Glomerular endothelial cell (primary cell): Measurements from ENCODE around the gene ATP11A. TPM values are rescaled to one million over a fixed set of nuclear protein-coding genes. Genes with fewer than 3 reads are reported as not detected.

ENCODE experiments used
- DNase-seq: peaks from one replicate; pipeline ENCODE4 v3.0.0-alpha.2; 2011; ENCODE audit warnings: low read depth, low spot score; ENCODE audit errors: extremely low read depth
- total RNA-seq: library from RNA; depleted of rRNA; stranded (reverse); fragments of >200 nt; gene quantifications from 2 replicates; pipeline ENCODE4 v1.2.3, GENCODE V29; 2015

The ATP11A gene
- 41.8 and 62.1 TPM in 2 replicates for total RNA-seq

DNA sequence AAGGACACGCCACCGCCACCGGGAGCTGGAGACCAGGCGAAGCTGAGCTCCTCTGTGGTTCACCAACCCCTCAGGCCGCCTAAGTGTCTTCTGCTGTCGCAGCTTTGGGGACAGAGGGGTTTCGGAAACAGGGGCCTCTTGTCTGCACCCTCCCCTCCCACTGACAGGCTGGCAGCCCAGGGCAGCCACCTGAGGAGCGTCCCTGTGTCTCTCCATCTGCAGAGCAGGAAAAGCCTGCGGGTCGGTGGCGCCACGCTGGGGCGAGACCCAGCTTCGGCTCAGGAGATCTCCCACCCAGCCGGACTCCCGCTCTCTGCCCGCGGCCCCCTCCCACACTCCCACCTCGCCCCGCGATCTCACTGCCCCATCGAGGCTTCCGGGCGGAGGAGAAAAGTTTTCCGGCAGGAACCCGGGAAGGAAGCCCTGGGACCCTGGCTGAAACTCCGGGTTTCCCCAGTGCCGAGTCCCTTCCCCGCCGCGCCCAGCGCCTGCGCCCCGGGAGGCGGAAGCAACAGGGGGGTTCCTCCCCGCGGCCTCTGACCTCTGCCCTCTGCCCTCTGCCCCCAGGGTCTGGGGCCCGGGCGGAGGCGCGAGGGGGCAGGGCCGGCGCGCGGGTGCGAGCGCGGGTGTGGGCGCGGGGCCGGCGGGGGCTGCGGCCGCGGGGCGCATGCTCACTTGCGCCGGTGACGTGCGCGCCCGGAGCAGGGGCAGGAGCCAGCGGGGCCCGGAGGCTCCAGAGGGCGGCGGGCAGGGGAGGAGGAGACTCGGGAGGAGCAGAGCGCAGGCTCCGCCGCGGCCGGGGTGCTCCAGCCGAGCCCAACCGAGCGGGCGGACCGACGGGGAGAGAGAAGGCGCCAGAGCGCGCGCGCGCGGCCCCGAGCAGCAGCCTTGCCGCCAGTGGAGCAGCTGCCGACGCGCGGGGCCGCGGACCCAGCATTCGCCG is at the start of gene ATP11A:
Gene ATP11A (plus strand): TSS at position 736 of the 943 bp plus-strand sequence. CDS start 379 bp downstream, outside the sequence.
- DNase-seq = no peak

DNA sequence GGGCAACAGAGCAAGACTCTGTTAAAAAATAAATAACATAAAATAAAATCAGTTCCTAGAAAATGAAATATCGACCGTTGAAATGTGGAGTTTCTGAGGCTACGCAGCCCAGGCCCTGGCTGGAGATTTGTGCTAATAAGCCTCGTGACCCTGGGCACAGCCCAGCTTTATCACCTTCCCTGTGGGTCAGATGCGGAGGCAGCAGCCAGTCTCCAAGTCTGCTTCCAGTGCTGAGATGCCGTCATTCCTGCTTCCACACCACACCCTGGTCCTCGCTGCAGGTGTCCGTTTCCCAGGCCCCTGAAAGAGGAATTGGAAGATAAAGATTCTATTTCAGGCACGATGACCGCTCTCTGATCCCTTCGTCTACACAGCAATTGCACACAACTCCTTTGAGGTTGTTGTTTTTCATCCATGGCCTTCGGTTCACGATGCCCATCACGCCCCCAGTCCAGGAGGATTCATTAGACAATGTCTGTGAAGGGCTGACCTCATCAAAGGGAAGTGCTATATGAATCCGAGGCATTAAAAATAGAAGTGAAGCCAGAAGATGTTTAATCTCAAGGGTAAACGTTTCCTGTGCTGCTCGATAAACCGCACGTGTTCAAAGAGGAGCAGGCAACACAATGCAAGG is 48.3 kb upstream of the ATP11A start:
- no peak for DNase-seq

DNA sequence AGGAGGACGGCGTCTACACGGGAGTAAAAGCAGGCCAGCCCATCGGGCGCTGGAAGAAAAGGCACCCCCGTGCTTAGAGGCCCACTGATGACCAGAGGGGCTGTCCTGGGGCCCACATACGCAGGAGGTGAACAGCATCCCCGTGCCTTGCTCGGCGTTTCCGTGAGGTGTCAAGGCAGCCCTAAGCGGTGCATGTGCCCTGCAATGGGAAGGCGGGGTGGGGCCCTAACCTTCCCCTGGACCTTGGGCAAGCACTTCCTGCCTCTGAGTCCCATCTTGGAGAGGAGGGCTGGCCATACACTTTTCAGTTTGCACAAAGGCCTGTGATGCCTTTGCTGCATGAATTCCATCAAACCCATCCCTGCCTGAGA is 47.8 kb upstream of the ATP11A start:
- no peak for DNase-seq

DNA sequence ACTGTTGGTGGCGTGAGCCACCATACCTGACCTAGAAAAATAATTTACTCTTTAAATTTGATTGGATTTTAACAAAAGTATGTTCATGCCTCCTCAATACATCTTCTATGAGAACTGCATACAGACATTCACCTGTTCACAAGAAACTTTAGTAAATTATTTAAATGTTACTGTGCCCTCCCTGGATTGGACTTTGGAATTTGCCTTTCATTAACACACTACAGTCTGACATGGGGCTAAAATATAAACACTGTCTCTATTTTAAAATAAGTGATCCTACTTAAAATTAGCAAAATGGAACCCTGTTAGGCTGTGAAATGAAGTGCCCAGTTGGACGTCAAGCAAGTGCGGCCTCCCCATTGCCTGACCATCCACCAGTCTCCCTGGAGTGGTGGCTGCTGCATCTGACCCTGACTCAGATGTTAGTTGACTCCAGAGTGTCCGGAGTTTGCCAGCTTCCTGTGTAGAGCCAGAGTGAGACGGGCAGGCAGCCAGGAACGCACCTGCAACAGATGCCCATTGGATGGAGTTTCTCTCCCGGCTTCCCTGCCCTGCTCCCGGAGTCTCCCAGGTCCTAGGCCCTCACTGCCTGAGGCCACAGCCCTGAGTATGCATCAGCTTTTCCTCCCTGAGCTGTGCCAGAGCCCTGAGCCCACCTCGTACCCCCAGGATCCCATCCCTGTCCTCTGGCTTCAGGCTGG is 45.9 kb upstream of the ATP11A start:
- no peak for DNase-seq

DNA sequence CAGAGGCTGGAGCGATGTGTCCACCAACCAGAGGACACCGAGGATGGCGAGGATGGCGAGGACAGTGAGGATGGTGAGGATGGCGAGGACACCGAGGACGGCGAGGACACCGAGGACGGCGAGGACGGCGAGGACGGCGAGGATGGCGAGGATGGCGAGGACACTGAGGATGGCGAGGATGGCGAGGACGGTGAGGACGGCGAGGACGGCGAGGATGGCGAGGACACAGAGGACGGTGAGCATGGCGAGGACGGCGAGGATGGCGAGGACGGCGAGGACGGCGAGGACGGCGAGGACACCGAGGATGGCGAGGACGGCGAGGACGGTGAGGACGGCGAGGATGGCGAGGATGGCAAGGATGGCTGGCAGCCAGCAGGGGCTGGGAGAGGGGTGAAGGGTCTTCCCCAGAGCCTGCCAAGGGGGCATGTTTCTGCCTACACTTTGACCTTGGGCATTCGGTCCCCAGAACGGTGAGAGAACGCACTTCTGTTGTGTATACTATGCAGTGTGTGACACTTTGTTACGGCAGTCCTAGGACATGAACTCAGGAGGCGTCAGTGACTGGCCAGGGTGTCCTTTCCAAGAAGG is 44.4 kb upstream of the ATP11A start:
- DNase-seq = no peak

DNA sequence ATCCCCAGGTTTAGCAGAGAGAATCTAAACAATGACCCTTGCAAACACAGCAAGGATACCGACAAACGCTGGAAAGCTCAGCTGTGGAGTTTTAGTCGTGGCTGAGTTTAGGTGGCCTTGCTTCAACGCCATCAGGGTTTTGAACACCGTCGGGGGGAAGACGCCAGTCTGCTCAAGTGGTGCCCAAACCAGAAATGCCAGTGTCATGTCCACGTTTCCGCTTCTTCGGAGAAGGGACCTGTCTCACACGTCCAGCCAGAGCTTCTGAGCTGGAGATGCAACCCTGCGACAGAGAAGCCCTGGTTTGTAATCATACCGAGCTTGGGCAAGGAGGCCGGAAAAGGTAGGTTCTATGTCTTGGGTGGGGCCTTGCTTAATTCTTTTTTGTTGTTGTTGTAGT is 42.6 kb upstream of the ATP11A start:
- DNase-seq = no peak

DNA sequence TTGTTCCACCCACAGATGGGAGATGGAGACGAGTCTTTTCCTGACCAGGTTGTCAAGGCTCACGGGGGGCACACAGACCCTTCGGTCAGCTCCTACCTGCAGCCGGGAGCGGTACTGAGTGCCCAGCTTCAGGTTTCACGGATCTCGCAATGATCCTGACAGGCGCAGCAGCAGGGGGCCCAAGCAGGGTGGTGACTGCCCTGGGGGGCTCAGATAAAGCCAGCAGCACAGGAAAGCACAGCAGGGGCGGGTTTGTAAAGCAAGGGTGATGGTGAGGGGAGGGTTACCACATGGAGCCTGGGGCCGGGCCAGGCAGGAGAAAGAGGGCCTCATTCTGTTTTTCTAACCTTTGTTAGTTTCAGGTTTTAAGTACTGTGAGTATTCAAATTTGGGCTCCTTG is 41.7 kb upstream of the ATP11A start:
- no peak for DNase-seq

DNA sequence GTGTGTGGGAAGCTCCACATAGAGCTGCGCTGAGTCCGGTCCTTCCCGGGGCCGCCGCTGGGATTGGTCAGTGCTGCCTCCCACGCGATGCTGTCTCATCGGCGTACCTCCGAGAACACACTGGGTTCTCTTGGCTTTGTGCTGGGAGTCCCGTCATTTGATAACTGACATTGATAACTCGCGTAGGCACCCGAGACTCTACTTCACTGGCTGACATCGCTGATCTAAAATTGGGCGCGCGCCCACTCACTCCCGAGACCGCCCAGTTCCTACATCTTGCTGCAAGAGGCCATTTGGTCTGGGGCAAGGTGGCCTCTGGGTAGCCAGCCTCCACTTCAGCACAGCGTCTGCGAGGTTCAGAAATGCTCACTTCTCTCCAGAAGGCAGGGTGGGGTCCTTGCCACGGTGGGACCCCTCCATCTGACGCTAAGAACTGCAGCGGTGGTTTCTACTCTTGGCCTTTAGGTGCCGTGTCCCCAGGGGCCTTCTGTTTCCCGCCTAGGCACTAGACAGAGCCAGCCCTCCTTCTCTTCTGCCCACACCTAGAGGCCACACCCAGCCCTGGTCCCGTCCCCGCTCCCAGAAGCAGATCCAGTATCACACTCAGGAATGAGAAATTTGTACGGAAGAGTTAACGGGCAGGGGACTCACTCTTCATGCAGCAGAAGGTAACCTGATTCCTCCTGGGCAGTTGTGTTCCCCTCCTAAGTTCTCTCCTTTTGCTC is 40.7 kb upstream of the ATP11A start:
- no peak for DNase-seq

DNA sequence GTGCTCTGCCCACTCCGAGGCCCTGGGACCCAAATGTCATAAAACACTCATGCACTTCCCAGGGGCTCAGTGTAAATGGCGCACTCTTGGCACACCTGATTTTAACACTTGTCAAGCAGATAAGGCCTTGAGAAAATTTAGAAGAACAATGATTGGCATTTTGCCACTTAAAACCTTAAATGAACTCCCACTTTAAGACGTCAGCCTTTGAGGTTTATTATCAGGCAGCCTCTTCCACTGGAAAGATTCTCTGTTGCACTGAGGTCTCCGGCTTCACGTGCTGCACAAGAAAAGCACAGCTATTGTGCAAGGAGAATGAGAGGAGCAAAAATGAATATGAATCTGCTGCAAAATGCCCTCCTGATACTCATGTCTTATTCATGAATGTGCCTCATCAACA is 38.5 kb upstream of the ATP11A start:
- peak; percentile 14 for DNase-seq

DNA sequence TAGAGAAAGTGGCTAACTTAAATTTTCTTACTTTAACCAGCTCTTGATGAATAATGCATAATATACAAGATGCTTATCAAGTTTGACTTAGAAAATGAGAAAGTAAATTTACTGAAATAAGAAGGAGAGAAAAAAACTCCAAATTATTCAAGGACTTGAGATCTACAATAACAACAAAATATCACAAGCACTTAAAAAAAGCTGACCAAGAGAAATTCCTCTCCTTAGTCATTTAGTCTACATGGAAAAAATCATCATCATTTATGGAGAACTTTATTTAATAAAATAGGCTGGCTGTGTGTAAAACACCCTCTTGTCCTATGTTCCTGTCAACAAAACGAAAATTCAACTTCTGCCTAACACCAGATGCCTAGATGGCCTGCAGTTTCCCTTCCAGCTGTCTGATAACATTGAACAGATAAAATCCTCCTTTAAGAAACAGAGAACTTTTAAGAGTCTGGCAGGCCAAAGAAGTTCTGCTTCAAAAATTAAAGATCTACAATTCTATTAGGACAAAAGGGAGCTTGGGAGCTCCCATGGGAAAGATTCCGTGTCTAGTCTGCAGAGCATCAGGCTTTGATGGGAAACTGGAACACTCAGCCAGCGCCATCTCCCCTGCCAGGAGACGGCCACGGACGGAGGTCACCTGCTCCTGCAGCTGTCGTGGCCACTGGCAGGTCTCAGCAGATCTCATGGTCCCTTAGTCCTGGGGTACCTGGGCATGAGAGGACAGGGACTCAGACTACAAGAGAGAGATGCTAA is 37.9 kb upstream of the ATP11A start:
- no peak for DNase-seq

DNA sequence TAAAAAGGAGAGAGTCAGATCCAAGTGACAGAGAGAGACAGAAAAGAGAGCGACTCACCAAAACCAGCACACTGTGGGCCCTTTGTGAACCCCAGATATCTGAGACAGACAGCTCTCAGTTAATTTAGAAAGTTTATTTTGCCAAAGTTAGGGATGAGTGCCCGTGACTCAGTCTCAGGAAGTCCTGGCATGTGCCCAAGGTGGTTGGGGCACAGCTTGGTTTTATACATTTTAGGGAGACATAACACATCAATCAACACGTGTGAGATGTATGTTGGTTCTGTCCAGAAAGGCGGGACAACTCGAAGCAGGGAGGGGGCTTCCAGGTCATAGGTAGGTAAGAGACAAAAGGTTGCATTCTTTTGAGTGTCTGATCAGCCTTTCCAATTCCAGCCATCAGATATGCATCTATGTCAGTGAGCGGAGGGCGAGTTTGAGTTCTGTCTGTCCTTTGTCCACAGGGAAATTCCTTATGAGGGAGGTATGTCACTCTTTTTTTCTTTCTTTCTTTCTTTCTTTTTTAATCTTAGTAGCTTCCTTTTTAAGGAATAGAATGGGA is 37.2 kb upstream of the ATP11A start:
- DNase-seq = no peak

DNA sequence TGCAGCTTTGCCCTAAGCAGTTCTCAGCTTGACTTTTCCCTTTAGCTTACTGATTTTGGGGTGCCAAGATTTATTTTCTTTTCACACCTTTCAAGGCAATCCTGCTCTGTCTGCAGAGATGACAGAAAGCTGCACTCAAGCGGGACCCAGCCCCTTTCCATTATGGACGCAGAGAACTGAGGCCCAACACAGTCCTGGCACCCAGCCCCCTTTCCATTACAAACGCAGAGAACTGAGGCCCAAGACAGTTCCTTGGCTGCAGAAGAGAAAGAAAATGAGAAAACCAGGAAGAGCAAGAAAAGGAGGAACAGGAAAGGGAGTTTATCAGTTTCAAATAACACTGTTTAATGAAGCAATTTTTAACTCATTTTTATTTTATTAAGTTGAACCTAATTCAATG is 36.8 kb upstream of the ATP11A start:
- no peak for DNase-seq

DNA sequence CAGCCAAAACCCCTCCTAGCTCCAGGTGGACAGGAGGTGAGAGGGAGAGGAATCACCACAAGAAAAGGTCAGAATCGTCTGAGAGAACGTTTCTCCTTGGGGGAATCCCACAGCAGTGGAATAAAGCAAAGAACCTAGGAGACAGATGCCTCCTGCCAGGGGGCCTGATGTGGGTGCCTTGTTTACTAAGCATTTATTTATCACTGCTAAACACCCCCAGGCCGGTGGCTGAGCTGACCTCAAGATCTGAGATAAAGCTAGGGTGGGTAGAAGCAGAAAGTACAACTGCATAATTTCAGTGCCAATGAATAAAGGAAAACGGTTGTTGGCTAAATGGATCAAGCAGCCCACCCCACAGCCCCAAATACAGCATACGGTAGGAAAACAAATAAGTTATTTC is 33.9 kb upstream of the ATP11A start:
- no peak for DNase-seq

DNA sequence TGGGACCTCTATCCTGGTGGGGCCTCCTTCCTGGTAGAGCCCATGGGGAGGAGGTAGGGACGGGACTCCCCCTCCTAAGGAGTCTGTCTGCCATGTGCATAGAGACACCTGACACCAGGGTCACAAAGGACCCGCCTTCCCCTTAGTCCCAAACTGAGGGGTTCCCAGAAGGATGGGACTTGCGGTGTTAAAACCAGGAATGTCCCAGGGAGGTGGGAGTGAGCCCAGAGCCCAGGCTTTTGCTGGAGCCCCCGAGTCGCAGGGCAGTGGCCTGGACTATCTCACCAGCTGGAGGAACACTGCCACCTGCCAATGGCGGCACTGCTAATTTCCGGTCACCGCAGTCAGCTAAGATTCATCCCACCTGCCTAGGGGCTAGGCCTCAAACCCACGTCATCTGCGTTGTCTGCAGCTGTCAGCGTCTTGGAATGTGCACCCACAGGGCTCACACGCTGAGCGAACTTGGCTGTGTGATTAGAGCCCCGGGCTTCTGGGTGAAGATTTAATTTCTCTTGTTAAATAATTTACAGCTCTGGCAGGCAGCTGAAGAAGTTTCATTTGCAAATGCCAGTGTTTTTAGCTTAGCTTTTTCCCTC is 31.9 kb upstream of the ATP11A start:
- DNase-seq = no peak

DNA sequence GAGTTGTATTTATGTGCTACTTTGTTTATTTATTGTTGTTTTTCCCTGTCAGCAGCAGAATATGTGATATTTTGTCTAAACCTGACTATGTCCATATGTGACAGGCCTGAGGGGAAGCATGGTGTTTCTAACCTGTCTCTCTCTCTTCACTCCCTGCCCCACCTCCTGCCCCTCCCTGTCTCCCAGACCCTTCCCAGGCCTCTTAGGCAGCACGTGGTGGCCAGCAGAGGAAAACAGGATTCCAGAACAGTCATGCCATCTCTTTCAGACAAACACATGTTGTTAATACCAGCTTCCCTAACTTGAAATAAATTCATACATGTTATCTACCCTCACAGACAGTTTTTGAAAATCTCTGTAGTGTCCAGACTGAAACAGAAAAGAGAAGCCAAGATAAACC is 31.0 kb upstream of the ATP11A start:
- DNase-seq = no peak

DNA sequence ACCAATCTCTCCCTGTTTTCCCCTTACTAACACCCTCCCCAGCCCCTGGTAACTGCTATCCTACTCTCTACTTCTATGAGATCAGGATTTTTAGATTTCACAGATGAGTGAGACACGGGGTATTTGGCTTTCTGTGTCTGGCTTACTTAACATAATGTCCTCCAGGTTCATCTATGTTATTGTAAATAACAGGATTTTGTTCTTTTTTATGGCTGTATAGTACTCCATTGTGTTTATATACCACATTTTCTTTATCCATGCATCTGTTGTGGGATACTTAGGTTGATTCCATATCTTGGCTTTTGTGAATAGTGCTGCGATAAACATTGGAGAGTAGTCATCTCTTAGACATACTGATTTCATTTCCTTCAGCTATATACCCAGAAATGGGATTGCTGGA is 28.5 kb upstream of the ATP11A start:
- DNase-seq = no peak

DNA sequence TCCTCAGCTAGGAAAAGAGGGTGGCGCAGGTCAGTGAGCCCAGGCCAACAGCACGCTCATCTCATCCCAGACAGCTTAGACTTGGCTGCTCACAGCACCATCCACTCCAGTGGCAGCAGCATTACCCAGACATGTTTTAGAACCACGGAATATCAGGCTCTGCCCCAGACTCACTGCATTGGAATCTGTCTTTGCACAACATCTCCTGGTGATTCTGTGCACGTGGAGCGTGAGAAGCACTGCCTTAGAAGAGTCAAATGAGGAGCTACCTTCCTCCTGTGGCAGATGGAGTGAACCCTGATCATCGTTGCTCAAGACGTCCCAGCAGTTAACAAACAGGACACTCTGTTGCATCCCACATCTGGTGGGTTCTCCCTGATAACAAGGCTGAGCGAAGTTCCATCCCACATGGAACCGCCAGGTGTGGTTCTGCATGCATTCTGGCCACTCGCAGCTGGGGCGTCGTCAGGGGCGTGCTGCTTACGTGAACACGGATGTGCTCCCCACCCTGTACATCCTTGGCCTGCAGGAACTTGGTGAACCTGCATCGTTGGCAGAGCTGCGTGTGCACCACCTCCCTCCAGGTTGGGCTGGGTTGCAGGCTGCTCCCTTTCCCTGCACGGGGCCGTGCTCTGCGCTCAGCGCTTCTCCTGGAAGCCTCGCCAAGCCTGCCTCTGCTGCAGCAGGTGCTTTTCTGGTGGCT is 25.2 kb upstream of the ATP11A start:
- DNase-seq = no peak

DNA sequence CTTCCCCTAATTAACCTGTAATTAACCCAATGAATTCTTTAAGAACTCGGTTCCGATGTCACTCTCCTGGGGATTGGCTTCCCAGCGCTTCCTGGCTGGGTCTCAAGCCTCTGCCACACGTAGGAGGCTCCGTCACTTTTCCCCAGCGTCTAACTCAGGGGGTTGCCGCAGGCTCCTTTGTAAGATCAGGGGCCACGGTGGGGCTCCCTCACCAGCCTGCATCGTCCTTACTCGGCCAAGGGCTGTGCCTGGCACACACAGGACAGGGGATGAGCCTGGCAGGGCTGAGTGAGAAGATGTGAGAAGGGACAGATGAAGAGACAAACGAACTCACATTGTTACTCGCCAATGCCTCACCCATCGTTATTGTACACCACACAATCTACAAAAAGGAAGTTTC is 20.9 kb upstream of the ATP11A start:
- no peak for DNase-seq
